ENCODE results near the gene PODXL2. TPM values are rescaled to one million over a fixed set of nuclear protein-coding genes. Genes with fewer than 3 reads are reported as not detected.

Gene PODXL2
- total RNA-seq, 1 donor from 2014 or later = 14.5 TPM

DNA sequence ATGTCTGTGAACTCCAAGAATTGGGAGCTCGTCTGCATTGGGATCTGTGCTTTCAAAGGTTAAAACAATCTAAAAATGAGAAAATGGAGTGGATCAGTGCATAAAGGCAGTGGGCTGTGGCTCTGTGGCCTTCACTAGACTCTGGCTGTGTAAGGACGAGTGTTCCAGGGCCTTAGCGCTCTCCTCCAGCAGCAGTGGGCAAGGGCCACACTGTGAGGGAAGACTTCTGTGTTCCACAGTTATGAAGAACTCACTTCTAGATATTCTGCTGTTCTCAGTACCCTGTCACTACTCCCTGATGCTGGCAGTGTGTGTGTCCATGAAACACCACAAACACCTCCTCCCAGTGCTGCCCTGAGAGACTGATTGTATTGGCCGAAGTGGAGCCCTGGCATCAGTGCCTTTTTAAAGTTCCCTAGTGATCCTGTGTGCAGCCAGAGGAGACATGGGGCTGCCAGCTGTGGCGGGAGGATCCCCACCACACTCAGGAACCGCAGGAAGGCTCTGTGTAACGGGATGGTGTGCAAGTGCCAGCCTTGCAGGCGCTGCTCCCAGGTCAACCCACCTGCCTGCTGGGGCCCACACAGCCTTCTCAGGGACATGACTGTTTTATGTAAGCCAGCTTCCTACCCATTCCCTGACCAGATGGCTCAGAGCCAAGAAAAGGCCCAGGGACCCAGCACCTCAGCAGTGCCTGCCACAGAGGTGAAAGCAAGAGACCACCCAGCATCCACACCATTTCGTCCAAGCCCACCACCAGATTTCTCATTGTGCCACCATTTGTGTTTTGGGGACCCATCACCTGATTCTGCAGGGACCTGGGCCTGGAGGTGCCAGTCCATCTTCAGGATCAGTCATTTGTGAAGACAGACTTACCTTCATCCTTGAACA is 84.1 kb downstream of the PODXL2 start:
- Histone ChIP-seq H3K79me2 (ENCODE audit: insufficient read depth, low read length) (no peaks in the 10 kb centered on the region), H3K27ac (ENCODE audit: low read depth, low read length) (no peak overlapping the region), H2AFZ (ENCODE audit: low read depth, low read length) (no peak overlapping the region), H3K27me3 (ENCODE audit: insufficient read depth, low read length) (no peaks in the 10 kb centered on the region), H3K4me2 (ENCODE audit: low read length) (no peak overlapping the region), H3K9ac (ENCODE audit: low read length) (no peak overlapping the region), H4K20me1 (ENCODE audit: insufficient read depth, low read length) (no peaks in the 10 kb centered on the region), H3K36me3 (ENCODE audit: insufficient read depth, low read length) (no peaks in the 10 kb centered on the region), H3K9me3 (ENCODE audit: insufficient read depth, low read depth, low read length) (no peaks in the 10 kb centered on the region), H3K4me1 (ENCODE audit: insufficient read depth, low read length) (peaks cover 10% of the 10 kb centered on the region), H3K4me3 (ENCODE audit: insufficient read depth, low read depth, low read length) (no peak overlapping the region)
- no peak for DNase-seq (ENCODE audit: low read depth)
- Mint-ChIP-seq H3K9me3 (ENCODE audit: unreplicated experiment) (no peaks in the 10 kb centered on the region), H3K4me1 (ENCODE audit: low read depth, unreplicated experiment) (no peaks in the 10 kb centered on the region), H3K4me3 (ENCODE audit: unreplicated experiment) (no peak overlapping the region), H3K36me3 (ENCODE audit: low read depth, unreplicated experiment) (peaks cover 15% of the 10 kb centered on the region), H3K27me3 (ENCODE audit: low read depth, unreplicated experiment) (peaks cover 11% of the 10 kb centered on the region), H3K27ac (ENCODE audit: unreplicated experiment) (no peak overlapping the region)
- FAIRE-seq = no peak
- TF ChIP-seq, protein P1, sequence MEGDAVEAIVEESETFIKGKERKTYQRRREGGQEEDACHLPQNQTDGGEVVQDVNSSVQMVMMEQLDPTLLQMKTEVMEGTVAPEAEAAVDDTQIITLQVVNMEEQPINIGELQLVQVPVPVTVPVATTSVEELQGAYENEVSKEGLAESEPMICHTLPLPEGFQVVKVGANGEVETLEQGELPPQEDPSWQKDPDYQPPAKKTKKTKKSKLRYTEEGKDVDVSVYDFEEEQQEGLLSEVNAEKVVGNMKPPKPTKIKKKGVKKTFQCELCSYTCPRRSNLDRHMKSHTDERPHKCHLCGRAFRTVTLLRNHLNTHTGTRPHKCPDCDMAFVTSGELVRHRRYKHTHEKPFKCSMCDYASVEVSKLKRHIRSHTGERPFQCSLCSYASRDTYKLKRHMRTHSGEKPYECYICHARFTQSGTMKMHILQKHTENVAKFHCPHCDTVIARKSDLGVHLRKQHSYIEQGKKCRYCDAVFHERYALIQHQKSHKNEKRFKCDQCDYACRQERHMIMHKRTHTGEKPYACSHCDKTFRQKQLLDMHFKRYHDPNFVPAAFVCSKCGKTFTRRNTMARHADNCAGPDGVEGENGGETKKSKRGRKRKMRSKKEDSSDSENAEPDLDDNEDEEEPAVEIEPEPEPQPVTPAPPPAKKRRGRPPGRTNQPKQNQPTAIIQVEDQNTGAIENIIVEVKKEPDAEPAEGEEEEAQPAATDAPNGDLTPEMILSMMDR (IDR thresholded peaks at IDR 0.05; ENCODE audit: insufficient read depth, low read depth, low read length) = no peak
- no peak for TF ChIP-seq EZH2 (IDR thresholded peaks at IDR 0.05; ENCODE audit: insufficient read depth, low read length)

DNA sequence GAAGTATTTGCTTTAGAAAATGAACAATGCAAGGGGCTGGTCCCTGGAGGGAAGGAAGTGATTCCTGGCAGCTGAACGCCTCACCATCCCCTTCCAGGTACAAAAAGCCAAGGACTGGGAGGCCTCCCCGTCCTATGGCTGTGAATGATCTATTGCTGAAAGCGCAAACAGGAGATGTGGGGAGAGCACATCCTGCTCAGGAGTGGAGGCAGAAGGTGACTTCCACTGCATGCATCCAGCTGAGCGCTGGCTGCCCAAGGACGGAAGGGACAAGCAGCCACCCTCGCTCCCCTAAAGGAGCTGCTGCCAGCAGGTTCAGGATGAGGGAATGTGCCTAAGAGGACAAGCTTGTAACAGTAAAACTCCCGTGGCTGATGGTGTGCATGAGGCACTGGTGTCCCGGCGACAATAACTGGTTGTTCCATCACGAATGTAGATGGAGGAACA is 85.2 kb downstream of the PODXL2 start:
- Histone ChIP-seq H2AFZ (ENCODE audit: low read depth, low read length) (no peak overlapping the region), H3K9ac (ENCODE audit: low read length) (no peak overlapping the region), H3K4me3 (ENCODE audit: insufficient read depth, low read depth, low read length) (no peak overlapping the region), H3K36me3 (ENCODE audit: insufficient read depth, low read length) (no peaks in the 10 kb centered on the region), H4K20me1 (ENCODE audit: insufficient read depth, low read length) (no peaks in the 10 kb centered on the region), H3K9me3 (ENCODE audit: insufficient read depth, low read depth, low read length) (no peaks in the 10 kb centered on the region), H3K27ac (ENCODE audit: low read depth, low read length) (no peak overlapping the region), H3K4me2 (ENCODE audit: low read length) (no peak overlapping the region), H3K4me1 (ENCODE audit: insufficient read depth, low read length) (peaks cover 10% of the 10 kb centered on the region), H3K27me3 (ENCODE audit: insufficient read depth, low read length) (no peaks in the 10 kb centered on the region), H3K79me2 (ENCODE audit: insufficient read depth, low read length) (no peaks in the 10 kb centered on the region)
- Mint-ChIP-seq H3K27me3 (ENCODE audit: low read depth, unreplicated experiment) (peaks cover 11% of the 10 kb centered on the region), H3K4me1 (ENCODE audit: low read depth, unreplicated experiment) (no peaks in the 10 kb centered on the region), H3K36me3 (ENCODE audit: low read depth, unreplicated experiment) (peaks cover 16% of the 10 kb centered on the region), H3K4me3 (ENCODE audit: unreplicated experiment) (no peak overlapping the region), H3K9me3 (ENCODE audit: unreplicated experiment) (no peaks in the 10 kb centered on the region), H3K27ac (ENCODE audit: unreplicated experiment) (no peak overlapping the region)
- FAIRE-seq = no peak
- no peak for DNase-seq (ENCODE audit: low read depth)
- TF ChIP-seq EZH2 (IDR thresholded peaks at IDR 0.05; ENCODE audit: insufficient read depth, low read length) = no peak

DNA sequence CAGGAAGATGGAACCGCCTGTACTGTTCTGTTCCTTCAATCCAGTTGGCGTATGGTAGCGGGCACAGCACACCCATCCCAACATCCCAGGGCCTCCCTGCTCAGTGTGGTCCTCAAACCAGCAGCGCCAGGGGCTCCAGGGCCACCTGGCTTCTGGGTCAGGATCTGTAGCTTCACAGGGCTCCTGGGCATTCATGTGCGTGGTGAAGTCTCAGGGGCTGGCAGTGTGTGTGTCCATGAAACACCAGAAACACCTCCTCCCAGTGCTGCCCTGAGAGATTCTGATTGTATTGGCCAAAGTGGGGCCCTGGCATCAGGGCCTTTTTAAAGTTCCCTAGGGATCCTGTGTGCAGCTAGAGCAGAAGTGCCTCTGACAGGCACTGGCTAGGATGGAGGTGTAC is 85.9 kb downstream of the PODXL2 start:
- no peak overlapping the region for H3K4me3 ChIP-seq (ENCODE audit: insufficient read depth, low read depth, low read length)
- H3K27me3 Mint-ChIP-seq (ENCODE audit: low read depth, unreplicated experiment) = peaks cover 11% of the 10 kb centered on the region
- no peaks in the 10 kb centered on the region for H4K20me1 ChIP-seq (ENCODE audit: insufficient read depth, low read length)
- no peaks in the 10 kb centered on the region for H3K4me1 Mint-ChIP-seq (ENCODE audit: low read depth, unreplicated experiment)
- TF ChIP-seq EZH2 (IDR thresholded peaks at IDR 0.05; ENCODE audit: insufficient read depth, low read length) = no peak
- TF ChIP-seq, protein P1 (IDR thresholded peaks at IDR 0.05; ENCODE audit: insufficient read depth, low read depth, low read length) = no peak
- no peak overlapping the region for H3K27ac ChIP-seq (ENCODE audit: low read depth, low read length)
- no peaks in the 10 kb centered on the region for H3K27me3 ChIP-seq (ENCODE audit: insufficient read depth, low read length)
- H3K9me3 ChIP-seq (ENCODE audit: insufficient read depth, low read depth, low read length) = no peaks in the 10 kb centered on the region
- no peaks in the 10 kb centered on the region for H3K36me3 ChIP-seq (ENCODE audit: insufficient read depth, low read length)
- peaks cover 18% of the 10 kb centered on the region for H3K36me3 Mint-ChIP-seq (ENCODE audit: low read depth, unreplicated experiment)
- H3K4me1 ChIP-seq (ENCODE audit: insufficient read depth, low read length) = peaks cover 10% of the 10 kb centered on the region
- H2AFZ ChIP-seq (ENCODE audit: low read depth, low read length) = no peak overlapping the region
- H3K79me2 ChIP-seq (ENCODE audit: insufficient read depth, low read length) = no peaks in the 10 kb centered on the region
- H3K9ac ChIP-seq (ENCODE audit: low read length) = no peak overlapping the region
- H3K4me3 Mint-ChIP-seq (ENCODE audit: unreplicated experiment) = no peak overlapping the region
- no peak overlapping the region for H3K27ac Mint-ChIP-seq (ENCODE audit: unreplicated experiment)
- DNase-seq (ENCODE audit: low read depth) = no peak
- H3K9me3 Mint-ChIP-seq (ENCODE audit: unreplicated experiment) = no peaks in the 10 kb centered on the region
- H3K4me2 ChIP-seq (ENCODE audit: low read length) = no peak overlapping the region
- FAIRE-seq = no peak

All from astrocyte (in vitro differentiated cells and primary cell).